ENCODE measurements around the gene CHRNG.
A peak's percentile ranks its signal among the peaks of the same experiment; 100 is the strongest.

The CHRNG gene

GRCh38 chr2:232588680-232589585 lies 49.4 kb downstream of the CHRNG start:
- Histone ChIP-seq H3K9ac (ENCODE audit: low read depth in 1 of 2, low read length in 2 of 2) (no peak overlapping the region), H3K27ac (ENCODE audit: low read depth, low read length) (no peak overlapping the region), H3K4me1 (ENCODE audit: control insufficient read depth in 1 of 2, insufficient read depth in 2 of 2, low read length in 2 of 2) (peaks cover 13 to 25% of the 10 kb centered on the region in 2 donors), H3K9me3 (ENCODE audit: control insufficient read depth in 1 of 2, low read length in 2 of 2) (no peaks in the 10 kb centered on the region), H3K36me3 (ENCODE audit: control insufficient read depth in 1 of 2, insufficient read depth in 2 of 2, low read length in 2 of 2) (peaks cover 0 to 2% of the 10 kb centered on the region in 2 donors), H3K27me3 (ENCODE audit: control insufficient read depth in 1 of 2, insufficient read depth in 2 of 2, low read length in 2 of 2) (no peaks in the 10 kb centered on the region), H3K4me3 (ENCODE audit: low read depth in 1 of 2, low read length in 2 of 2) (no peak overlapping the region)

DNA sequence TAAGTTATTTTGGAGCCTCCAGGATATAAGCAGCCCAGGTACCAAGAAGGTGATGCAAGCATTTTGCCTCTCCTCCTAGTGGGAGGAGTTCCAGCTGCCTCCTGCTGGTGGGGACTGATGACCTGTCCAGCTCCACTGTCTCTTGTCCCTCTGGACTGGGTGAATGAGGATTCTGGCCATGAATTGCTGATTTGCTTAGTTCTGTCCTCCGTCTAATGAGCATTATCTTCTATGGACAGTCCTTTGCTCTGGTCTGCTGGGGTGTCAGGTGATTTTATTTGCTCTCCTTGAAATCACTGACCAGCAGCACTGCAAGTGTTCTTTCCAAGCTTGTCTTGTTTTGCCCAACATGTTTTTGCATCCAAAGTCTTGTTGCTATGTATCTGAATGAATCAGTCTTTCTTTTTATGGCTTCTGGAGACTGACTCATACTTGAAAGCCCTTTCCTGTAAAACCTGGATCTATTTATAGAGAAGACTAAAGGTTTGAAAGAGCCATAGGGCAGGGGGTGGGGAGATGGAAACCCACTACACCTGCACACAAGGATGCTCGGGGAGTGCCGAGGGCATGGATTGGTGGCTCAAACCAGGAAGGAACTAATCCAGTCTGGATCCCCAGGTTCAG lies 53.4 kb downstream of the CHRNG start:
- Histone ChIP-seq H3K27ac (ENCODE audit: low read depth, low read length) (peak overlapping the region; percentile 23), H3K9ac (ENCODE audit: low read depth in 1 of 2, low read length in 2 of 2) (no peak overlapping the region), H3K36me3 (ENCODE audit: control insufficient read depth in 1 of 2, insufficient read depth in 2 of 2, low read length in 2 of 2) (no peaks in the 10 kb centered on the region), H3K4me3 (ENCODE audit: low read depth in 1 of 2, low read length in 2 of 2) (no peak overlapping the region), H3K4me1 (ENCODE audit: control insufficient read depth in 1 of 2, insufficient read depth in 2 of 2, low read length in 2 of 2) (peaks cover 20 to 32% of the 10 kb centered on the region in 2 donors), H3K9me3 (ENCODE audit: control insufficient read depth in 1 of 2, low read length in 2 of 2) (no peaks in the 10 kb centered on the region), H3K27me3 (ENCODE audit: control insufficient read depth in 1 of 2, insufficient read depth in 2 of 2, low read length in 2 of 2) (no peaks in the 10 kb centered on the region)

- Histone ChIP-seq H3K9me3 (ENCODE audit: control insufficient read depth in 1 of 2, low read length in 2 of 2) (no peaks in the 10 kb centered on the region), H3K36me3 (ENCODE audit: control insufficient read depth in 1 of 2, insufficient read depth in 2 of 2, low read length in 2 of 2) (no peaks in the 10 kb centered on the region), H3K9ac (ENCODE audit: low read depth in 1 of 2, low read length in 2 of 2) (no peak overlapping the region), H3K4me3 (ENCODE audit: low read depth in 1 of 2, low read length in 2 of 2) (no peak overlapping the region), H3K27ac (ENCODE audit: low read depth, low read length) (no peak overlapping the region), H3K27me3 (ENCODE audit: control insufficient read depth in 1 of 2, insufficient read depth in 2 of 2, low read length in 2 of 2) (no peaks in the 10 kb centered on the region), H3K4me1 (ENCODE audit: control insufficient read depth in 1 of 2, insufficient read depth in 2 of 2, low read length in 2 of 2) (peaks cover 20 to 23% of the 10 kb centered on the region in 2 donors)
Observed at GRCh38 chr2:232593982-232594381, 54.5 kb downstream of the CHRNG start.
